PC-3 (cell line): ENCODE measurements around the gene CRIM1. TPM values are rescaled to one million over a fixed set of nuclear protein-coding genes. Genes with fewer than 3 reads are reported as not detected.

ENCODE experiments used
- ATAC-seq: fragments of 200-7000 bp; cut with Tn5 transposase; 2 replicates; pipeline ENCODE4 v1.9.1; 2020; ENCODE audit warnings: mild to moderate bottlenecking, moderate library complexity
- BruUV-seq: library from RNA; stranded (reverse); fragments of 400-500 nt; replicated peaks from 2 replicates; lab custom pipeline; 2021; lab: Mats Ljungman, UMichigan
- CTCF ChIA-PET: fragments of 300-600 bp; sonication (Branson Sonifier 250); formaldehyde crosslinking; loops from one replicate; lab custom pipeline; 2022; ENCODE audit warnings: antibody characterized with exemption; lab: Charles Lee
- POLR2A ChIA-PET: fragments of 300-600 bp; sonication (Branson Sonifier 250); formaldehyde crosslinking; loops from one replicate; lab custom pipeline; 2022; ENCODE audit warnings: antibody characterized with exemption; ENCODE audit not compliant: unreplicated experiment; lab: Charles Lee
- DNase-seq: peaks from one replicate; pipeline ENCODE4 v3.0.0-alpha.2; 2015
- H2AFZ ChIP-seq: fragments of 300-600 bp; sonication (generic); 2 replicates; pipeline ENCODE4 v1.6.0; 2016; ENCODE audit warnings: antibody characterized with exemption, low read length
- H3F3A ChIP-seq: fragments of 300-600 bp; sonication (generic); one replicate; pipeline ENCODE4 v1.6.0; 2017; ENCODE audit warnings: antibody characterized with exemption, low read length, control low read depth, mild to moderate bottlenecking; ENCODE audit not compliant: unreplicated experiment
- H3K27ac ChIP-seq: fragments of 300-600 bp; sonication (generic); 2 replicates; pipeline ENCODE4 v1.5.1; 2016; ENCODE audit warnings: mild to moderate bottlenecking, low read length
- H3K27me3 ChIP-seq: fragments of 300-600 bp; sonication (generic); 2 replicates; pipeline ENCODE4 v1.6.1; 2016; ENCODE audit warnings: low read length, mixed read lengths
- H3K36me3 ChIP-seq: fragments of 300-600 bp; sonication (generic); 2 replicates; pipeline ENCODE4 v1.6.1; 2016; ENCODE audit warnings: low read depth, mixed run types, low read length, mixed read lengths
- H3K4me1 ChIP-seq: fragments of 300-600 bp; sonication (generic); 2 replicates; pipeline ENCODE4 v1.5.1; 2016; ENCODE audit warnings: low read length; ENCODE audit not compliant: insufficient read depth
- H3K4me2 ChIP-seq: fragments of 300-600 bp; sonication (generic); 2 replicates; pipeline ENCODE4 v1.6.0; 2016; ENCODE audit warnings: low read length
- H3K4me3 ChIP-seq: fragments of 300-600 bp; sonication (generic); 2 replicates; pipeline ENCODE4 v1.5.1; 2016; ENCODE audit warnings: mild to moderate bottlenecking, low read length, mixed read lengths
- H3K79me2 ChIP-seq: fragments of 300-600 bp; sonication (generic); 2 replicates; pipeline ENCODE4 v1.6.1; 2017; ENCODE audit warnings: low read length, mixed read lengths
- H3K9ac ChIP-seq: fragments of 300-600 bp; sonication (generic); 2 replicates; pipeline ENCODE4 v1.6.0; 2016; ENCODE audit warnings: mild to moderate bottlenecking, low read length
- H3K9me2 ChIP-seq: fragments of 300-600 bp; sonication (generic); replicated peaks from 2 replicates; pipeline ENCODE4 v1.6.1; 2016; ENCODE audit warnings: mixed run types, low read length, mixed read lengths
- H3K9me3 ChIP-seq: fragments of 300-600 bp; sonication (generic); 2 replicates; pipeline ENCODE4 v1.6.1; 2016; ENCODE audit warnings: low read length, mixed read lengths
- H4K20me1 ChIP-seq: fragments of 300-600 bp; sonication (generic); 2 replicates; pipeline ENCODE4 v1.6.1; 2016; ENCODE audit warnings: low read length, mixed read lengths
- CTCF ChIP-seq: fragments of 300-600 bp; sonication (generic); conservative IDR thresholded peaks from 2 replicates; pipeline ENCODE4 v1.5.1; 2017; ENCODE audit warnings: antibody characterized with exemption, low read depth, mild to moderate bottlenecking, low read length
- EZH2 ChIP-seq: fragments of 300-600 bp; sonication (generic); IDR thresholded peaks from one replicate; pipeline ENCODE4 v1.6.1; 2017; ENCODE audit warnings: antibody characterized with exemption, mild to moderate bottlenecking, low read length; ENCODE audit not compliant: unreplicated experiment
- EZH2phosphoT487 ChIP-seq: fragments of 300-600 bp; sonication (generic); IDR thresholded peaks from 2 replicates; pipeline ENCODE4 v1.6.1; 2018; ENCODE audit warnings: mild to moderate bottlenecking, antibody characterized with exemption, low read length, borderline replicate concordance
- intact Hi-C: fragments of 100-400 bp; cut with micrococcal nuclease; formaldehyde crosslinking; loops from 2 replicates; pipeline ENCODE4 v1.9.0; 2023
- total RNA-seq: library from RNA; depleted of rRNA; stranded (reverse); fragments of >200 nt; gene quantifications from 2 replicates; pipeline ENCODE4 v1.2.3, GENCODE V29; 2014

CRIM1 gene
- total RNA-seq, 1 experiment from 2014 or later, result 70.7 TPM

- Histone ChIP-seq H4K20me1 (peaks cover 73% of the 10 kb centered on the region), H3K4me3 (no peak overlapping the region), H3F3A (peaks cover 7% of the 10 kb centered on the region), H3K9me3 (no peaks in the 10 kb centered on the region), H3K27ac (0 out of 2 replicates have a peak overlapping the region, but pooled peaks have one; percentile 57), H2AFZ (no peak overlapping the region), H3K36me3 (peaks cover 4% of the 10 kb centered on the region; the same call in 1 of the 2 replicates), H3K4me2 (peak overlapping the region; percentile 77; the same call in 1 of the 2 replicates), H3K27me3 (no peaks in the 10 kb centered on the region), H3K79me2 (peaks cover 100% of the 10 kb centered on the region), H3K9ac (no peak overlapping the region), H3K9me2 (no peaks in the 10 kb centered on the region), H3K4me1 (peaks cover 90% of the 10 kb centered on the region)
- no peak for DNase-seq
- POLR2A ChIA-PET, result no interaction called here
- no TSS peak for BruUV-seq
- no peak for ATAC-seq
- CTCF ChIA-PET, result interaction anchor here (0.6 kb wide), 1 partner anchor 286 kb away, joined by 3 read pairs; no protein-coding TSS in a partner anchor
- TF ChIP-seq EZH2phosphoT487 (no peak), EZH2 (no peak), CTCF (no peak)
- intact Hi-C loops, result loop anchor here (5.0 kb wide), 2 partner anchors 68 to 93 kb away; no protein-coding TSS in a partner anchor
These were observed 14.1 kb downstream of the CRIM1 start for GRCh38 chr2:36369716-36370115.

- Histone ChIP-seq H3K27me3 (no peaks in the 10 kb centered on the region), H3K27ac (peak overlapping the region; percentile 57), H2AFZ (no peak overlapping the region), H4K20me1 (peaks cover 72% of the 10 kb centered on the region), H3K9me2 (no peaks in the 10 kb centered on the region), H3F3A (peaks cover 7% of the 10 kb centered on the region), H3K9ac (no peak overlapping the region), H3K36me3 (peaks cover 4% of the 10 kb centered on the region; the same call in 1 of the 2 replicates), H3K4me3 (peak overlapping the region; percentile 39; the same call in 1 of the 2 replicates), H3K9me3 (no peaks in the 10 kb centered on the region), H3K4me2 (peak overlapping the region; percentile 77), H3K79me2 (peaks cover 100% of the 10 kb centered on the region), H3K4me1 (peaks cover 96% of the 10 kb centered on the region)
- TF ChIP-seq EZH2, result no peak
- no peak for TF ChIP-seq EZH2phosphoT487
- TF ChIP-seq CTCF, result no peak
- no TSS peak for BruUV-seq
- ATAC-seq (no peak), DNase-seq (no peak)
- CTCF ChIA-PET, result no interaction called here
- POLR2A ChIA-PET, result interaction anchor here (0.6 kb wide), 1 partner anchor 77 kb away, joined by 4 read pairs; no protein-coding TSS in a partner anchor
- intact Hi-C loops, result loop anchor here (5.0 kb wide), 2 partner anchors 67 to 92 kb away; no protein-coding TSS in a partner anchor
These were observed 14.7 kb downstream of the CRIM1 start for GRCh38 chr2:36370281-36370680.
